Gastroesophageal sphincter (tissue), 3 donors: ENCODE measurements around the gene ANKS1A.

Experiments used
- CTCF ChIP-seq, 4 experiments: fragments of 200-600 bp in 2 of 4; fragments of 450-650 bp in 2 of 4; sonication (generic) in 1 of 4; IDR thresholded peaks; one replicate each; pipeline ENCODE4 v1.5.1; 2017 to 2019; ENCODE audit warnings: antibody characterized with exemption in 4 of 4, mild to moderate bottlenecking in 2 of 4, moderate library complexity in 2 of 4
- EP300 ChIP-seq: sonication (generic); formaldehyde crosslinking; IDR thresholded peaks from one replicate; pipeline ENCODE4 v1.6.1; 2017; ENCODE audit warnings: antibody characterized with exemption, mild to moderate bottlenecking
- POLR2A ChIP-seq, 2 donors: fragments of 450-650 bp; IDR thresholded peaks; one replicate each; pipeline ENCODE4 v1.6.1; 2017; ENCODE audit warnings: antibody characterized with exemption in 2 of 2, mild to moderate bottlenecking in 2 of 2, moderate library complexity in 1 of 2
- POLR2AphosphoS5 ChIP-seq: sonication (generic); formaldehyde crosslinking; IDR thresholded peaks from one replicate; pipeline ENCODE4 v1.6.1; 2017; ENCODE audit warnings: antibody characterized with exemption

GRCh38 chr6:35077713-35078105 lies 188.7 kb downstream of the ANKS1A start:
- TF ChIP-seq CTCF (IDR thresholded peaks at IDR 0.05) (no peak), POLR2AphosphoS5 (no peak), EP300 (no peak), POLR2A (IDR thresholded peaks at IDR 0.05) (no peak)
